ENCODE measurements around the gene SMR3B. TPM values are rescaled to one million over a fixed set of nuclear protein-coding genes. Genes with fewer than 3 reads are reported as not detected.

SMR3B gene
- total and polyA plus RNA-seq, 7 donors = not detected

DNA sequence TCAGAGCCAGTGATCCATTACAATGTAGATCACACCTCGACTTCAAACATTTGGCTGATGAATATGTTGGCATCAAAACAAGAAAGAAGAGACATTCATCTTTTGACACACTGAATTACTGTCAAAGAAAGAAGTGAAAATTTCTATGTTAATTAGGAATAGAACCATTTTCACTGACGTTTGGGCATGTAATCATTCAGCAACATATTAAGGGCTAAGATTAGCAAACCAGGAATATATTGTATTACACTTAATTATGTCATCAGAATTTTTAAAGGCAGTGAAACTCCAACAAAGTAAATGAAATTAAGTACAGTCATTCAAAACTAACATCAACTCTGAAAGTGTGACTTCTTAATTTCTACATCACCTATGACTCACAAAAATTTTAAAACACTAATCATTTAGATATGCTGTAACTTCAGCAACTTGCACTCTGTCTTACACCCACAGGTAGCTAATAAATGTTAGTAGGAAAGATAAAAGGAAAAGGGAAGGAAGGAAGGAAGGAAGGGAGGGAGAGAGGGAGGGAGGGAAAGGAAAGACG, 23.7 kb upstream of the SMR3B start:
- Histone ChIP-seq H3K27ac (no peak overlapping the region), H3K9me3 (no peaks in the 10 kb centered on the region), H3K36me3 (no peaks in the 10 kb centered on the region), H3K27me3 (no peaks in the 10 kb centered on the region), H3K4me3 (no peak overlapping the region), H3K4me1 (no peaks in the 10 kb centered on the region)
- TF ChIP-seq, protein P1, sequence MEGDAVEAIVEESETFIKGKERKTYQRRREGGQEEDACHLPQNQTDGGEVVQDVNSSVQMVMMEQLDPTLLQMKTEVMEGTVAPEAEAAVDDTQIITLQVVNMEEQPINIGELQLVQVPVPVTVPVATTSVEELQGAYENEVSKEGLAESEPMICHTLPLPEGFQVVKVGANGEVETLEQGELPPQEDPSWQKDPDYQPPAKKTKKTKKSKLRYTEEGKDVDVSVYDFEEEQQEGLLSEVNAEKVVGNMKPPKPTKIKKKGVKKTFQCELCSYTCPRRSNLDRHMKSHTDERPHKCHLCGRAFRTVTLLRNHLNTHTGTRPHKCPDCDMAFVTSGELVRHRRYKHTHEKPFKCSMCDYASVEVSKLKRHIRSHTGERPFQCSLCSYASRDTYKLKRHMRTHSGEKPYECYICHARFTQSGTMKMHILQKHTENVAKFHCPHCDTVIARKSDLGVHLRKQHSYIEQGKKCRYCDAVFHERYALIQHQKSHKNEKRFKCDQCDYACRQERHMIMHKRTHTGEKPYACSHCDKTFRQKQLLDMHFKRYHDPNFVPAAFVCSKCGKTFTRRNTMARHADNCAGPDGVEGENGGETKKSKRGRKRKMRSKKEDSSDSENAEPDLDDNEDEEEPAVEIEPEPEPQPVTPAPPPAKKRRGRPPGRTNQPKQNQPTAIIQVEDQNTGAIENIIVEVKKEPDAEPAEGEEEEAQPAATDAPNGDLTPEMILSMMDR (IDR thresholded peaks at IDR 0.05) = no peak
- TF ChIP-seq POLR2A (IDR thresholded peaks at IDR 0.05) = no peak
- no peak for TF ChIP-seq EP300 (IDR thresholded peaks at IDR 0.05)
- no peak for TF ChIP-seq POLR2AphosphoS5 (IDR thresholded peaks at IDR 0.05)
- WGBS, 2 donors = 46 to 55% methylated on average over 3 of the region's 3 CpGs
- DNase-seq = no peak
- intact Hi-C loops (cut with DNase I) = no loop called here

DNA sequence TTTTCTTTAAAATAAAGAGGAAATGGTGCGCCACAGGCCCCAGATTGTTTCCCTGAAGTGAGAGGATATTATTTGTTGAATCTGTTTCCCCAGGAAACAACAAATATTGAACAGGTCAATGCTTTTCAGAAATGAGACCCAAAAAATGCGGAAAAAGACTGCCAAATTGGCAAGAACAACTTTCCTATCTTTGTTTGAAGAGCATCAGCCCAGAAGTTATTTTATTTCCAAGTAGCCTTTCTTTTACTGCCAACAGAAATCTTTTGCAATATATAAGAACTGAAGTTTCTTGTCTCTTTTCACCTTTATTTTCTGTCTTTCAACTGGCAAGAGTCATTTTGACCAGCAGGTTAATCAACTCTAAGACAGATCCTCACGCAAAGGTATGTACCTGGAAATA, 22.5 kb upstream of the SMR3B start, which contains the start of gene SMR3A:
Gene SMR3A, plus strand, starts transcription at position 301 of the 400 bp plus-strand sequence. CDS start 1,356 bp downstream, outside the sequence.
- Histone ChIP-seq H3K4me1 (no peaks in the 10 kb centered on the region), H3K4me3 (no peak within 1 kb of the TSS), H3K9me3 (no peaks in the 10 kb centered on the region), H3K27ac (no peak within 1 kb of the TSS), H3K27me3 (no peaks in the 10 kb centered on the region), H3K36me3 (no peaks in the 10 kb centered on the region)
- 67 to 89% methylated on average over 3 of the region's 3 CpGs for WGBS, 2 donors
- intact Hi-C loops (cut with DNase I) = no loop called here
- TF ChIP-seq EP300 (IDR thresholded peaks at IDR 0.05) (no peak), POLR2AphosphoS5 (IDR thresholded peaks at IDR 0.05) (no peak), POLR2A (IDR thresholded peaks at IDR 0.05) (no peak)
- TF ChIP-seq, protein P1 (IDR thresholded peaks at IDR 0.05) = no peak
- DNase-seq = no peak

DNA sequence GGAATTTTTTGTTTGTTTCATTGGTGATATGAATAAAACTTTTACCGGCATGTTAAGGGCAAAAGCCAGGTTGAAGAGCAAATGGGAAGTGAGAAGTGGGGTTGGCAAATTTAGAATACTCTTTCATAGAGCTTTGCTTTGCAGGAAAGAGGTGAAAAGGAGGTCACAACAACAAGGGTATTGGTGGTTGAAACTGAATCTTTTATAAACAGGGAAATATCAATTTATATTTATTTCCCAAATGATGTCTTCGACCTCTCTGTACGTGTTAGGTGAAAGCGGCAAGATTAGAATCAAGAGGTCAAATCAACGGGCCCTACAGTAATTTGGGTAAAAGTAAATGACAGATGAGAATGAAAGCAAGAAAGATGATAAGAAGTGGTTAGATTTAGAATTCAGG, 18.9 kb upstream of the SMR3B start:
- Histone ChIP-seq H3K27ac (no peak overlapping the region), H3K27me3 (no peaks in the 10 kb centered on the region), H3K36me3 (no peaks in the 10 kb centered on the region), H3K9me3 (no peaks in the 10 kb centered on the region), H3K4me3 (no peak overlapping the region), H3K4me1 (no peaks in the 10 kb centered on the region)
- no peak for TF ChIP-seq POLR2AphosphoS5 (IDR thresholded peaks at IDR 0.05)
- TF ChIP-seq POLR2A (IDR thresholded peaks at IDR 0.05) = no peak
- TF ChIP-seq, protein P1 (IDR thresholded peaks at IDR 0.05) = no peak
- 92% methylated on average over 5 of the region's 5 CpGs for WGBS, 2 donors
- intact Hi-C loops (cut with DNase I) = no loop called here
- no peak for DNase-seq

DNA sequence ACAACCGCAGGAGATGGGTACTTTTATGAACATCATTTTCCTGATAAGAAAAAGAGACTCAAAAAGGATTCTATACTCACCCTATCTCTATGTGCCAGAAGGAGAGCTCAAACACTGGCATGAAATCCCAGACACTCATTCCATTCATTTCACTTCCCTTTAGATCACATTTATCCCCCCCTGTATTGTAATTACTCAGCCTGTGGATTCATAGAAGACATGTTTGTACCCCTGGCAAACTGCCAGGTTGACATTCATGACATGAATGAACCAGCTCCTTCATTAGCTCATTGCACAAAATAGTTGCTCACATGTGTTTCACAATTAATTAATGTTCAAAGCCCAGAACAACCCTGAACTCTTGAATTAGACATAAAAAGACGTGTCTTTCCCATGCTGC, 17.5 kb upstream of the SMR3B start:
- no peak overlapping the region for H3K27ac ChIP-seq
- no peaks in the 10 kb centered on the region for H3K4me1 ChIP-seq
- H3K27me3 ChIP-seq = no peaks in the 10 kb centered on the region
- no peak overlapping the region for H3K4me3 ChIP-seq
- no peak for DNase-seq
- H3K36me3 ChIP-seq = no peaks in the 10 kb centered on the region
- intact Hi-C loops (cut with DNase I) = no loop called here
- H3K9me3 ChIP-seq = no peaks in the 10 kb centered on the region
- WGBS, 2 donors = 39 to 75% methylated on average over 2 of the region's 2 CpGs
- TF ChIP-seq, protein P1 (IDR thresholded peaks at IDR 0.05) = no peak
- no peak for TF ChIP-seq POLR2AphosphoS5 (IDR thresholded peaks at IDR 0.05)
- no peak for TF ChIP-seq POLR2A (IDR thresholded peaks at IDR 0.05)

DNA sequence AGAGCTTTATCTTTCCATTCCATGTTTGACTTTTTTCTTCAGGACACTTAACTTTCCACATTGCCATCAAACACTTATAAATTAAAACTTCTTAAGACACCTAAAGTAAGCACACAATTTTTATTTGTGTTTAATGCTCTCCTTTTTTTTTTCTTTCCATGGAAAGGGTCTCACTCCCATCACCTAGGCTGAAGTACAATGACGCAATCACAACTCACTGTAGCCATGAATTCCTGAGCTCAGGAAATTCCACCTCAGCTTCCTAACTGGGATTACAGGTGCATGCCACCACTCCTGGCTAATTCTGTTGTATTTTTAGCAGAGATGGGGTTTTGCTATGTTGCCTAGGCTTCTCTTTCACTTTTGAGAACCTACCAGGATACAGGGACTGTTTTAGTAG, 15.1 kb upstream of the SMR3B start:
- DNase-seq = no peak
- Histone ChIP-seq H3K9me3 (peaks cover 0 to 3% (median 0%) of the 10 kb centered on the region in 4 donors), H3K27ac (no peak overlapping the region), H3K4me1 (no peaks in the 10 kb centered on the region), H3K4me3 (no peak overlapping the region), H3K27me3 (no peaks in the 10 kb centered on the region), H3K36me3 (no peaks in the 10 kb centered on the region)
- TF ChIP-seq POLR2AphosphoS5 (IDR thresholded peaks at IDR 0.05) (no peak), EP300 (IDR thresholded peaks at IDR 0.05) (no peak), POLR2A (IDR thresholded peaks at IDR 0.05) (no peak)
- TF ChIP-seq, protein P1 (IDR thresholded peaks at IDR 0.05) = no peak
- intact Hi-C loops (cut with DNase I) = no loop called here
- 90 to 94% methylated on average over 1 of the region's 1 CpG for WGBS, 2 donors
